WTC11 (cell line): ENCODE data around the gene DHX57. TPM values are rescaled to one million over a fixed set of nuclear protein-coding genes. Genes with fewer than 3 reads are reported as not detected.

Source experiments
- ATAC-seq: fragments of 200-7000 bp; cut with Tn5 transposase; 2 replicates; pipeline ENCODE4 v1.10.0; 2021; ENCODE audit warnings: mild to moderate bottlenecking, moderate library complexity
- CTCF ChIA-PET: fragments of 300-600 bp; sonication (Branson Sonifier 250); formaldehyde crosslinking; loops from one replicate; lab custom pipeline; 2021; ENCODE audit warnings: antibody characterized with exemption; lab: Charles Lee
- POLR2A ChIA-PET: fragments of 350-600 bp; sonication (Branson Sonifier 250); formaldehyde crosslinking; loops from one replicate; lab custom pipeline; 2021; ENCODE audit warnings: antibody characterized with exemption; lab: Charles Lee
- DNase-seq: peaks from one replicate; pipeline ENCODE4 v3.0.0; 2021; ENCODE audit warnings: low spot score
- H3K27ac Mint-ChIP-seq: 2 replicates; pipeline ENCODE4 v1.8.0; 2021; ENCODE audit warnings: mixed read lengths
- H3K27me3 Mint-ChIP-seq: 2 replicates; pipeline ENCODE4 v1.8.0; 2021; ENCODE audit warnings: low read depth, mild to moderate bottlenecking, moderate library complexity, mixed read lengths
- H3K36me3 Mint-ChIP-seq: 2 replicates; pipeline ENCODE4 v1.8.0; 2021; ENCODE audit warnings: mixed read lengths
- H3K4me1 Mint-ChIP-seq: 2 replicates; pipeline ENCODE4 v1.8.0; 2022; ENCODE audit warnings: mixed read lengths
- H3K4me3 Mint-ChIP-seq: 2 replicates; pipeline ENCODE4 v1.8.0; 2021; ENCODE audit warnings: mild to moderate bottlenecking, moderate library complexity, mixed read lengths
- H3K9me3 Mint-ChIP-seq: 2 replicates; pipeline ENCODE4 v1.8.0; 2021; ENCODE audit warnings: mixed read lengths
- CBFB ChIP-seq: sonication (generic); formaldehyde crosslinking; IDR thresholded peaks from 2 replicates; pipeline ENCODE4 v1.8.1; 2022; ENCODE audit warnings: mild to moderate bottlenecking, low read depth, missing genetic modification reagents
- CREB1 ChIP-seq: sonication (generic); formaldehyde crosslinking; IDR thresholded peaks from 2 replicates; pipeline ENCODE4 v1.8.0; 2023; ENCODE audit warnings: mild to moderate bottlenecking, missing genetic modification reagents
- ETV6 ChIP-seq: sonication (generic); formaldehyde crosslinking; IDR thresholded peaks from 2 replicates; pipeline ENCODE4 v1.8.1; 2022; ENCODE audit warnings: mild to moderate bottlenecking, missing genetic modification reagents
- KAT7 ChIP-seq: sonication (generic); formaldehyde crosslinking; IDR thresholded peaks from 2 replicates; pipeline ENCODE4 v1.8.1; 2023; ENCODE audit warnings: missing genetic modification reagents, mild to moderate bottlenecking, borderline replicate concordance
- NR1H2 ChIP-seq: sonication (generic); formaldehyde crosslinking; IDR thresholded peaks from 2 replicates; pipeline ENCODE4 v1.9.0; 2021; ENCODE audit warnings: mild to moderate bottlenecking, moderate library complexity, missing genetic modification reagents
- NR3C1 ChIP-seq: sonication (generic); formaldehyde crosslinking; conservative IDR thresholded peaks from 2 replicates; pipeline ENCODE4 v1.8.1; 2023; ENCODE audit warnings: low read depth, mild to moderate bottlenecking, missing genetic modification reagents
- OVOL2 ChIP-seq: fragments of 250-450 bp; sonication (Bioruptor Pico); IDR thresholded peaks from 2 replicates; pipeline ENCODE4 v1.9.0; 2021; ENCODE audit warnings: mild to moderate bottlenecking, borderline replicate concordance
- RORB ChIP-seq: fragments of 250-450 bp; sonication (Bioruptor Pico); IDR thresholded peaks from 2 replicates; pipeline ENCODE4 v1.9.0; 2021; ENCODE audit warnings: mild to moderate bottlenecking
- SMAD3 ChIP-seq: sonication (generic); formaldehyde crosslinking; IDR thresholded peaks from 2 replicates; pipeline ENCODE4 v1.8.0; 2022; ENCODE audit warnings: missing genetic modification reagents, mild to moderate bottlenecking, borderline replicate concordance
- TEAD1 ChIP-seq: sonication (generic); formaldehyde crosslinking; IDR thresholded peaks from 2 replicates; pipeline ENCODE4 v1.8.0; 2022; ENCODE audit warnings: mild to moderate bottlenecking, missing genetic modification reagents
- ZNF263 ChIP-seq: sonication (generic); formaldehyde crosslinking; IDR thresholded peaks from 2 replicates; pipeline ENCODE4 v1.8.1; 2022; ENCODE audit warnings: low read depth, mild to moderate bottlenecking, moderate library complexity, missing genetic modification reagents
- ZNF416 ChIP-seq: fragments of 250-450 bp; sonication (Bioruptor Pico); IDR thresholded peaks from 2 replicates; pipeline ENCODE4 v1.9.0; 2021; ENCODE audit warnings: mild to moderate bottlenecking, inconsistent platforms
- total RNA-seq: library from RNA; stranded (reverse); gene quantifications from 3 replicates; pipeline ENCODE4 v1.2.3, GENCODE V29; 2021
- TF ChIP-seq, protein P1 (sequence below): sonication (generic); formaldehyde crosslinking; IDR thresholded peaks from 2 replicates; pipeline ENCODE4 v1.8.1; 2022; ENCODE audit warnings: low read depth, missing genetic modification reagents, borderline replicate concordance
- TF ChIP-seq, protein P2 (sequence below): sonication (generic); formaldehyde crosslinking; IDR thresholded peaks from 2 replicates; pipeline ENCODE4 v1.8.1; 2023; ENCODE audit warnings: mild to moderate bottlenecking, missing genetic modification reagents
- TF ChIP-seq, protein P3 (sequence below): fragments of 250-450 bp; sonication (Bioruptor Pico); IDR thresholded peaks from 2 replicates; pipeline ENCODE4 v1.9.0; 2021; ENCODE audit warnings: mild to moderate bottlenecking
- TF ChIP-seq, protein P4 (sequence below): fragments of 250-450 bp; sonication (Bioruptor Pico); IDR thresholded peaks from 2 replicates; pipeline ENCODE4 v2.1.2; 2022; ENCODE audit warnings: mild to moderate bottlenecking, moderate library complexity
- TF ChIP-seq, protein P5 (sequence below): fragments of 250-450 bp; sonication (Bioruptor Pico); IDR thresholded peaks from 2 replicates; pipeline ENCODE4 v1.8.0; 2021; ENCODE audit warnings: mild to moderate bottlenecking

Gene DHX57
- total RNA-seq, 1 experiment from 2014 or later = 30.3 TPM

DNA sequence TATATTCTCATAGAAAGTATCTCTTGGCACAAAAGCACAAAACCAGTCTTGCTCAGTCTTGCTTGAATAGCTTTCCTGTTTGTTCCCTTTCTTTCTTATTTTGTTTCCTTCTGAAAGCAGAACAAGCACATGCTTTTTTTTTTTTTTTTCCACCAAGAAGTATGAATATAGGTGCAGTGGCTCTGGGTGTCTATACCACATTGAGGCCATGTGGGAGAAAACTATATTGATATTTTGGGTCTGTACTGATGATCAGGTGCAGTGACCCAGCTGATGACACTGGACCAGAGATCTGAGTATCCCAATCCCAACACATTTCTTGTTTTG is 69.0 kb downstream of the DHX57 start:
- TF ChIP-seq SMAD3 (CRISPR knock-in tag) = no peak
- no peak for TF ChIP-seq NR1H2 (CRISPR knock-in tag)
- TF ChIP-seq ZNF416 = no peak
- TF ChIP-seq, protein P1, sequence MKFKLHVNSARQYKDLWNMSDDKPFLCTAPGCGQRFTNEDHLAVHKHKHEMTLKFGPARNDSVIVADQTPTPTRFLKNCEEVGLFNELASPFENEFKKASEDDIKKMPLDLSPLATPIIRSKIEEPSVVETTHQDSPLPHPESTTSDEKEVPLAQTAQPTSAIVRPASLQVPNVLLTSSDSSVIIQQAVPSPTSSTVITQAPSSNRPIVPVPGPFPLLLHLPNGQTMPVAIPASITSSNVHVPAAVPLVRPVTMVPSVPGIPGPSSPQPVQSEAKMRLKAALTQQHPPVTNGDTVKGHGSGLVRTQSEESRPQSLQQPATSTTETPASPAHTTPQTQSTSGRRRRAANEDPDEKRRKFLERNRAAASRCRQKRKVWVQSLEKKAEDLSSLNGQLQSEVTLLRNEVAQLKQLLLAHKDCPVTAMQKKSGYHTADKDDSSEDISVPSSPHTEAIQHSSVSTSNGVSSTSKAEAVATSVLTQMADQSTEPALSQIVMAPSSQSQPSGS (CRISPR knock-in tag) = no peak
- ChIA-PET POLR2A (interaction anchor here (0.7 kb wide), 1 partner anchor 15 kb away, joined by 4 read pairs; no protein-coding TSS in a partner anchor), CTCF (no interaction called here)
- H3K27ac Mint-ChIP-seq = no peak overlapping the region
- no peaks in the 10 kb centered on the region for H3K9me3 Mint-ChIP-seq
- no peak for DNase-seq
- no peaks in the 10 kb centered on the region for H3K4me1 Mint-ChIP-seq
- no peaks in the 10 kb centered on the region for H3K27me3 Mint-ChIP-seq
- peaks cover 21% of the 10 kb centered on the region for H3K36me3 Mint-ChIP-seq
- ATAC-seq = no peak
- H3K4me3 Mint-ChIP-seq = no peak overlapping the region

DNA sequence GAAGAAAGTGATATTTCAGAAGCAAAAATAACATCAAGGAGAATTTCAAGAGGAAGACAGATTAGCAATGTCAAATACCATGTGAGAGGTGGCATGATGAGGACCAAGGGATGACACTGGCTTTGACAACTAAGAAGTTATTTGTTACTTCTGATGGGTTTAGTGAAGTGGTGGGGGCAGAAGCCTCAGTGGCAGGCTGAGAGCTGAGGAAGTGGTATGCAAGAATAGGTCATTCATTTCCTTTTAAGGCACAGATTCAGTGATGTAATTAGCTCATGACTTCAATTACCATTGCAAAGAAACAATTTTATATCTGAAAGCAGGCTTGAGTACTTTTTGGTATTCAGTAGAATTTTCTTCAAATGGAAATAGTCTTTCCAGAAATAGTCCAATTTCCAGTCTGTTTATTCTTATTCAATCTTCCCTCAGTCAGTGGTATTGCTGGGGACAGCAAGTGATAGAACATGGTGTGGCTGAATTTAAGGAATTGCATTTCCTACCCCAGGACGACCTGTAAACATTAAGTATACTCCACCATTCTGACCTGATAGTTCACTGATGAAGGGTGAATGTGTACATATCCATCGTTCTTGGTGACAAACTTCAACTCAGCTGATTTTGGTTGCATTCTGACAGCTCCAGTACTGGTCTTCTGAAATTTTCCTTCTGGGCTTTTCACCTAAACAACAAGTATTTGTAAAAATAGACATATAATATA is 69.6 kb downstream of the DHX57 start:
- H3K4me1 Mint-ChIP-seq = no peaks in the 10 kb centered on the region
- DNase-seq = no peak
- no peak overlapping the region for H3K4me3 Mint-ChIP-seq
- no peak overlapping the region for H3K27ac Mint-ChIP-seq
- ChIA-PET POLR2A (no interaction called here), CTCF (no interaction called here)
- no peaks in the 10 kb centered on the region for H3K9me3 Mint-ChIP-seq
- ATAC-seq = no peak
- H3K36me3 Mint-ChIP-seq = peaks cover 15% of the 10 kb centered on the region
- no peak for TF ChIP-seq KAT7 (CRISPR knock-in tag)
- no peak for TF ChIP-seq CREB1 (CRISPR knock-in tag)
- TF ChIP-seq, protein P2, sequence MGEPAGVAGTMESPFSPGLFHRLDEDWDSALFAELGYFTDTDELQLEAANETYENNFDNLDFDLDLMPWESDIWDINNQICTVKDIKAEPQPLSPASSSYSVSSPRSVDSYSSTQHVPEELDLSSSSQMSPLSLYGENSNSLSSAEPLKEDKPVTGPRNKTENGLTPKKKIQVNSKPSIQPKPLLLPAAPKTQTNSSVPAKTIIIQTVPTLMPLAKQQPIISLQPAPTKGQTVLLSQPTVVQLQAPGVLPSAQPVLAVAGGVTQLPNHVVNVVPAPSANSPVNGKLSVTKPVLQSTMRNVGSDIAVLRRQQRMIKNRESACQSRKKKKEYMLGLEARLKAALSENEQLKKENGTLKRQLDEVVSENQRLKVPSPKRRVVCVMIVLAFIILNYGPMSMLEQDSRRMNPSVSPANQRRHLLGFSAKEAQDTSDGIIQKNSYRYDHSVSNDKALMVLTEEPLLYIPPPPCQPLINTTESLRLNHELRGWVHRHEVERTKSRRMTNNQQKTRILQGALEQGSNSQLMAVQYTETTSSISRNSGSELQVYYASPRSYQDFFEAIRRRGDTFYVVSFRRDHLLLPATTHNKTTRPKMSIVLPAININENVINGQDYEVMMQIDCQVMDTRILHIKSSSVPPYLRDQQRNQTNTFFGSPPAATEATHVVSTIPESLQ = no peak
- H3K27me3 Mint-ChIP-seq = no peaks in the 10 kb centered on the region

DNA sequence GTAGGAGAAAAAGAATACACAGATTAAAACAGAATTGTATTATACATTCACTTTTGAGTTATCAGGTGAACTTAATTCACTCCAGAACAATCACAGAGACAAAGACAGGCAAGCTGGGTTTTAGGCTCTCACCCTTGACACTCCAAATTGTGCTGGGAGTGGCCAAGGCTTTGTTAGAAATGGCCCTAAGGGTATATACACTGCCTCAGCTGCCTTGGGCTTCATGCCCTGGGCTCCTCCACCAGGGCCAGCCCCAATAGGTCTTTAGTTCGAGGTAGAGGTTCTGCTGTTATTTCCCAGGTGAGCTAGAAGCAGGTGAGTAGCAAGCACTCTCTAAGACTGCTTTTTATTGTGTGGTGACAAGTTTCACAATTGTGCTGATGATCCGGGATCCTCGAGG is 77.8 kb downstream of the DHX57 start:
- CTCF ChIA-PET = no interaction called here
- POLR2A ChIA-PET = no interaction called here
- no peak overlapping the region for H3K4me3 Mint-ChIP-seq

More for the DNA sequence above, 77.8 kb downstream of the DHX57 start:
- TF ChIP-seq CBFB (CRISPR knock-in tag) (no peak), NR3C1 (CRISPR knock-in tag) (no peak), TEAD1 (CRISPR knock-in tag) (no peak), ZNF263 (CRISPR knock-in tag) (no peak), ETV6 (CRISPR knock-in tag) (no peak), CREB1 (CRISPR knock-in tag) (no peak), RORB (CRISPR knock-in tag) (no peak), OVOL2 (CRISPR knock-in tag) (no peak)
- TF ChIP-seq, protein P3, sequence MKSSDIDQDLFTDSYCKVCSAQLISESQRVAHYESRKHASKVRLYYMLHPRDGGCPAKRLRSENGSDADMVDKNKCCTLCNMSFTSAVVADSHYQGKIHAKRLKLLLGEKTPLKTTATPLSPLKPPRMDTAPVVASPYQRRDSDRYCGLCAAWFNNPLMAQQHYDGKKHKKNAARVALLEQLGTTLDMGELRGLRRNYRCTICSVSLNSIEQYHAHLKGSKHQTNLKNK (CRISPR knock-in tag) = no peak
- TF ChIP-seq, protein P4, sequence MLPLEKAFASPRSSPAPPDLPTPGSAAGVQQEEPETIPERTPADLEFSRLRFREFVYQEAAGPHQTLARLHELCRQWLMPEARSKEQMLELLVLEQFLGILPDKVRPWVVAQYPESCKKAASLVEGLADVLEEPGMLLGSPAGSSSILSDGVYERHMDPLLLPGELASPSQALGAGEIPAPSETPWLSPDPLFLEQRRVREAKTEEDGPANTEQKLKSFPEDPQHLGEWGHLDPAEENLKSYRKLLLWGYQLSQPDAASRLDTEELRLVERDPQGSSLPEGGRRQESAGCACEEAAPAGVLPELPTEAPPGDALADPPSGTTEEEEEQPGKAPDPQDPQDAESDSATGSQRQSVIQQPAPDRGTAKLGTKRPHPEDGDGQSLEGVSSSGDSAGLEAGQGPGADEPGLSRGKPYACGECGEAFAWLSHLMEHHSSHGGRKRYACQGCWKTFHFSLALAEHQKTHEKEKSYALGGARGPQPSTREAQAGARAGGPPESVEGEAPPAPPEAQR (CRISPR knock-in tag) = no peak
- TF ChIP-seq, protein P5, sequence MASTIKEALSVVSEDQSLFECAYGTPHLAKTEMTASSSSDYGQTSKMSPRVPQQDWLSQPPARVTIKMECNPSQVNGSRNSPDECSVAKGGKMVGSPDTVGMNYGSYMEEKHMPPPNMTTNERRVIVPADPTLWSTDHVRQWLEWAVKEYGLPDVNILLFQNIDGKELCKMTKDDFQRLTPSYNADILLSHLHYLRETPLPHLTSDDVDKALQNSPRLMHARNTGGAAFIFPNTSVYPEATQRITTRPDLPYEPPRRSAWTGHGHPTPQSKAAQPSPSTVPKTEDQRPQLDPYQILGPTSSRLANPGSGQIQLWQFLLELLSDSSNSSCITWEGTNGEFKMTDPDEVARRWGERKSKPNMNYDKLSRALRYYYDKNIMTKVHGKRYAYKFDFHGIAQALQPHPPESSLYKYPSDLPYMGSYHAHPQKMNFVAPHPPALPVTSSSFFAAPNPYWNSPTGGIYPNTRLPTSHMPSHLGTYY (CRISPR knock-in tag) = no peak
- ATAC-seq (no peak), DNase-seq (no peak)
- Mint-ChIP-seq H3K27ac (no peak overlapping the region), H3K9me3 (no peaks in the 10 kb centered on the region), H3K36me3 (0 out of 2 replicates have a peak, but pooled peaks cover 3% of the 10 kb centered on the region), H3K27me3 (no peaks in the 10 kb centered on the region), H3K4me1 (no peaks in the 10 kb centered on the region)
